NOMO-1 treated with DMSO at 0.1 percent for 48 hours (cell line): ENCODE results near the gene ENTPD2.

ENCODE experiments used
- DNase-seq: peaks from one replicate; lab custom pipeline; 2025; ENCODE audit not compliant: unreplicated experiment; lab: John Stamatoyannopoulos, UW

Gene ENTPD2

DNA sequence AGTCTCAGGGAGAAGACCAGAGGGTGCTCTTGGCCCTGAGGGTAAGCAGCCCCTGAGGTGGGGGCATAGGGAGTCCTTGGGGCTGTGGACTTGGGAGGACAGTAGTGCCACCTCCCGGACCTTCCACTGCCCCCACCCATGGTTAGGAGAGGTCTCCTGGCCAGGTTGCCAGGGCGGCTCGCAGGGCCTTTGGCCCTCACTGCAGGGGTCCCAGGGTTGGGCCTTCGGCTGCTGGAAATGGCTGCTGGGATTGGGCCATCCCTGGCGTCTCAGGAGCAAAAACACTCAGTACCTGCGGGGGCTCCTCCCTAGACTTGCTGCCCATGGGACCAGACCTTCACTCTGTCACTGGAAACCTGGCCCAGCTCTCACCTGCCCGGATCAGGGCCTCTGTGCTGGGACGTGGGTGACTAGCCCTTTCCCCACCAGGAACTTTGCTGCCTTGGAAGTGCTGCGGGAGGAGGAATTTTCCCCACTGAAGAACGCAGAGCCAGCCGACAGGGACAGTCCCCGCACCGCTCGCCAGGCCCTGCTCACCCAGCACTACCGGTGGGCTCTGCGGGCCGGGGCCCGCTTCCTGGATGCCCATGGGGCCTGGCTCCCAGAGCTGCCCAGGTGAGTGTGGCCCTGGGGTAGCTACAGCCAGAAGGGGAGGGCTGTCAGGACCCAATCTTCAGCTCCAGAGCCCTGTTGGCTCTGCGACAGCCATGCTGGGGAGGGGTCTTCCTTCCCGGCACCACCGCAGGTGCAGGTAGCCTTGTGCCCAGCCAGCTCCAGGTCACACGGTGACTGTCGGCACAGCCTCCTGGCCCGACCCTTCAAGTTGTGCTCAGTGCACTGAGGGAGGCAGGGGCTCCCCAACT, 26.6 kb upstream of the ENTPD2 start:
- no peak for DNase-seq

DNA sequence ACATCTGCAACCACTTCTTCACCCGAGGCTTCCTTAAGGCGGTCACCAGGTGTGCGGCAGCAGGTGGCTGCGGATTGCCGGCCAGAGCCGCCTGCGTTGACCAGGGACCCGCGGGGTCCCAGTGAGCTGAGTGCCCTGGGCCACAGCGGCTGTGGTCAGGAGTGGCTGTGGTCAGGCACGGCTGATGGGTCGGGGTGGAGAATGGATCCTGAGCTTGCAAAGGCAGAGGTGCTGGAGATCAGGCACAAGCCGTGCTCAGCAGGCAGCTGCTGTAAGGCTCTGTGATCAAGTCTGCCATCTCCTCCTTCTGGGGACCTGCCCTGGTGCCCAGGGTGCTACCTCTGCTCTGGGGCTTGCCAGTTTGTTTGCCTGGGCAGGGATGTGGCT, 25.5 kb upstream of the ENTPD2 start:
- DNase-seq: no peak

DNA sequence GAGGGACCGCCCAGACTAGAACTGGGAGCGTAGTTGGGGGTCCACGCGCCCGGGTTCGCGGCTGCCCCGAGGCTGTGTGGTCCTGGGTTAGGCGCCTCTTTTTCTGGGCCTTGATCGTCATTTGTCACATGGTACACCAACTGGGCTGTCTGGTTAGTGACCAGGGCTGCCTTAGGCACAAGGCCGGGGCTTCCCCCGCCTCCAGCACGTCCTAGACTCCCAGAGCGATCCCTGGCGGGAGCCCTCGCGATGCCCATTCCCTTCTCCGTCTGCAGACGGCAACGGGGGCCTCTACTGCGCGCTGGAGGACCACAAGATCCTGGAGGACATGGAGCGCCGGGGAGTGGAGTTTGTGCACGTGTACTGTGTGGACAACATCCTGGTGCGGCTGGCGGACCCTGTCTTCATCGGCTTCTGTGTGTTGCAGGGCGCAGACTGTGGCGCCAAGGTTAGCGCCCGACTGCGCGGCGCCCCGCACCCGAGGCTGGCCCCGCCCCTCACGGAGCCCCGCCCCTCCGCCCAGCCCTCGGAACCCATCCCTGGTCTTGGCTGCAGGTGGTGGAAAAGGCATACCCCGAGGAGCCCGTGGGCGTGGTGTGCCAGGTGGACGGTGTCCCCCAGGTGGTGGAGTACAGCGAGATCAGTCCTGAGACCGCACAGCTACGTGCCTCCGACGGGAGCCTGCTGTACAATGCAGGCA, 25.0 kb upstream of the ENTPD2 start:
- no peak for DNase-seq

DNA sequence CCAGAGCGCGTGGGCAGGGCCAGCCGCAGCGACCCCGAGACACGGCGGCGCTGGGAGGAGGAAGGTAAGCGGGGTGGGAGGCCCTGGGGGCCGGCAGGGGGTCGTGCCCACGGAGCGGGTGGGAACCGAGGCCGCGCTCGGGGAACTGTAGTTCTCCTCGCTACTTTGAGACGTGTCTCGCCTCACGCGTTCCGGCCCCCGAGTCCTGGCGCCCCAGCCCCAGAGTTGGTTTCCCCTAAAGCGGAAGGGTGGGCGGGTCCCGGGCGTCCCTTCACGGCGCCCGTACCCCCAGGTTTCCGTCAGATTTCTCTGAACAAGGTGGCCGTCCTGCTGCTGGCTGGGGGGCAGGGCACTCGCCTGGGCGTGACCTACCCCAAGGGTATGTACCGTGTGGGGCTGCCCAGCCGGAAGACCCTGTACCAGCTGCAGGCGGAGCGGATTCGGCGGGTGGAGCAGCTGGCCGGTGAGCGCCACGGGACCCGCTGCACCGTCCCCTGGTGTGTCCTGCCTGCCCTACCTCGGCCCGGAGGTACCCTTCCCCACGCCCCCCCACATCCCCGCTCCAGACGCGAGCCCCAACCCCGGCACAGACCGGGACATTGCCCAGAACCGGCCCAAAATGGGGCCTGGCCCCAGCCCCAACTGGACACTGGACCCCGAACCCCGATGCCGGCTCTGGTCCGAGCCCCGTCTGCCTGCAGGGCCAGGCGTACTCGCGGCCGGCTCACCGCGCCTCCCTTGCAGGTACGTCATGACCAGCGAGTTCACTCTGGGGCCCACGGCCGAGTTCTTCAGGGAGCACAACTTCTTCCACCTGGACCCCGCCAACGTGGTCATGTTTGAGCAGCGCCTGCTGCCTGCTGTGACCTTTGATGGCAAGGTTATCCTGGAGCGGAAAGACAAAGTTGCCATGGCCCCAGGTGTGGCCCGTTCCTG, 24.2 kb upstream of the ENTPD2 start:
- peak; percentile 30 for DNase-seq

DNA sequence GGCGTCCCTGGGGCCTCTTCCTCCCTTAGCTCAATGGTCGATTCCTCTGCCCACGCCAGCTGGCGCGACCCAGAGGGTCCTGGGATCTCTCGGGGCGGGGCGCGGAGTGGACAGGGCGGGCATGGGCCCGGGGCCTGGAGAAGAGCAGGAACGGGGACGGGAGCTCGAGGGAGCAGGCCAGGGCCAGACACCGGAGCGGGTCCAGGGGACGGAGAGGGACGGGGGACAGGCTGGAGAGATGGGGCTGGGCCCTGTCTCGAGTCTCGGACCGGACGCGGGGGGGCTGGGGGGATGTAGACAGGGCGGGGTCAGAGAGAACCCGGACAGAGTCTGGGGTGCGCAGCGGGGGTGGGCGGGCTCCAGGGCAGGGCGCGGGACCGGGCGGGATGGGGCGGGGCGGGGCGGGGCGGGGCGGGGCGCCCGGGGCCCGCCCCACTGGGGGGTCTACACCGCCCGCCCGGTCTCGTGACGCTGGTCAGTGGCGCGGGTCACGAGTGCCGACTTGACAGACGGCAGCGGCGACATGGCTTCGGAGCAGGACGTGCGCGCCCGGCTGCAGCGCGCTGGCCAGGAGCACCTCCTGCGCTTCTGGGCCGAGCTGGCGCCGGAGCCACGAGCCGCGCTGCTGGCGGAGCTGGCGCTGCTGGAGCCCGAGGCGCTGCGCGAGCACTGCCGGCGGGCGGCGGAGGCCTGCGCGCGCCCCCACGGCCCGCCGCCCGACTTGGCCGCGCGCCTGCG, 23.3 kb upstream of the ENTPD2 start, which contains the start of gene UAP1L1:
Gene UAP1L1, plus strand, starts transcription at position 508 of the 738 bp plus-strand sequence. Its CDS starts 16 bp downstream, at position 524.
- peak; percentile 78 for DNase-seq

DNA sequence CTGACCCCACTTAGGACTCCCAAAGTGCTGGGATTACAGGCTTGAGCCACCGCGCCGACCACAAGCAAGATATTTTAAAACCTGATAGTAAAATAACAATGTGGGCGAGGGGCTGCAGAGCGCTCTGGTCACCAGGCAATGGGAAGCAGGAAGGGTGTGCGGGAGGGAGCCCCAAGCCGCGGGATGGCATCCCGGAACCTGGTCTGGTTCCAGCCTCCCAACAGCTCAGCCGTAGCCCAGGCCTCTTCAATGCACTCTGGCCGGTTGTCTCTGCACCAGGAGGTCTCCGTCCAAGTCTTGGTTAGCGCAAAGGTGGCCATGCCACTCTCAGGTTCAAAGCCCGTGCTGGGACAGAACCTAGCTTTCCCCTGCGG, 22.8 kb upstream of the ENTPD2 start:
- no peak for DNase-seq

DNA sequence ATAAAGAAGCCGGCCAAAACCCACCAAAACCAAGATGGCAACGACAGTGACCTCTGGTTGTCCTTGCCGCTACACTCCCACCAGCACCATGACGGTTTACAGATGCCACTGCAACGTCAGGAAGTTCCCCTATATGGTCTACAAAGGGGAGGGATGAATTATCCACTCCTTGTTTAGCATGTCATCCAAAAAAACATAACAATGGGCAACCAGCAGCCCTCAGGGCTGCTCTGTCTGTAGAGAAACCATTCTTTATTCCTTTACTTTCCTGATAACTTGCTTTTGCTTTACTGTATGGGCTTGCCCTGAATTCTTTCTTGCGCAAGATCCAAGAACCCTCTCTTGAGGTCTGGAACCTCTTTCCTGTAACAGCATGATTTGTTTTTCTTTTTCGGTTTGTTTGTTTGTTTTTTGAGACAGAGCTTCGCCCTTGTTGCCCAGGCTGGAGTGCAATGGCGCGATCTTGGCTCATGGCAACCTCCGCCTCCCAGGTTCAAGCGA, 21.5 kb upstream of the ENTPD2 start:
- peak; percentile 34 for DNase-seq

DNA sequence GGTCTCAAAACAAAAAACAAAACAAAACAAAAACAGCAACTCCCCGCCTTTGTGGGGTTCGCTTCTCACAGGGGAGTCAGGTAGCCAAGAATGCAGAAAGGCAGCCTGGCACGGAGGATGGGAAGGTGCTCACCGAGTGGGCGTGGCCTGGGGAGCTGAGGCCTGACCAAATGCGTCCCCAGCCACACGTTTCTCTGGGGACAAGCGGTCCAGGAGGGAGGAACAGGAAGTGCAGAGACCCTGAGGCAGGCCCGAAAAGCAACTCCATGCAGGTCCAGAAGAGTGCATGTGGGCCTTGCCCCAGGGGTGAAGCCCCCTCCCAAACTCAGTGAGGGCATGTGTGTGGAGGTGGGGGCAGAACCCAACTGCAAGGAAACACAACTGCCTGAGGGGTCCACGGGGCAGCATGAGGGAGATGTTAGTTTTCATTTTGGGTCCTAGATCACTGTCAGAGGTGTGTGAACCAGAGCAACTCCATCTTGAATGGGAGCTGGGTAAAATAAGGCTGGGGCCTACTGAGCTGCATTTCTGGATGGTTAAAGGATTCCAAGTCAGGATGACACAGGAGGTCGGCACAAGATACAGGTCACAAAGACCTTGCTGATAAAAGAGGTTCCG, 20.9 kb upstream of the ENTPD2 start:
- DNase-seq: no peak

DNA sequence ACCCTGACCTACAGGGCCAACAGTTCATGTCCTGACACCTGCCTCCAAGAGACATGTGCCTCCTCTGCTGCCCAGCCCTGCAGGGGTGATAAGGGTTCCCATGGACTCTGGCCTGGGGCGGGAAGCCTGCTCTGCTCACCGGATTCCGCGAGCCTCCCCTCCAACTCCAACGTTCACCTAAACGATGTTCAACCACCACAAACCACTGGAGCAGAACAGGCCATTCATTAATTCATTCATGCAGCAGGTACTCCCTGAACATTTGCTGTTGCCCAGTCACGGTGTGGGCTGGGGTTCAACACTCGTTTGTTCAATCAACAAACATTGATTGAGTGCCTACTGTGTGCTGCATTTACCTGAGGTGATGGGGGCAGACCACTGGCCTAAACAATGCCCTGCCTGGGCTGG, 20.1 kb upstream of the ENTPD2 start:
- DNase-seq: no peak

DNA sequence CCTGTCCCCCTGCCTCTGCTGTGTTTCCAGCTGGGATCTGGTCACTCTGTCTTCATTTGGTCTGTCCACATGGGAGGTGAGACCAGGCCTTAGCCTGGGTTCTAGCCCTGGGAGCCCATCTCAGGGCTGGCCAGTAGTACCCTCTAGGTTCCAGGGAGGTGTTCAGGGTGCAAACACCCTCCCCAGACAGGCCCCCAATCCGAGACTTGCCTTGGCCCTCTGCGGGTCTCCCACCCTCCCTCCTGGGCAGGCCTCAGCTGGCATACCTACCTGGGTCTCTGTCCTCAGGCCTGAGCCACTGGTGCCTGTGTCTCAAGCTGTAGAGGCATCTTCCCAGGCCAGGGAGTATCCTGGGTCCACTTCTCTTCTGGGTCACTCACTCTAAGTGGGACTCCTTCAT, 17.4 kb upstream of the ENTPD2 start:
- DNase-seq: no peak

DNA sequence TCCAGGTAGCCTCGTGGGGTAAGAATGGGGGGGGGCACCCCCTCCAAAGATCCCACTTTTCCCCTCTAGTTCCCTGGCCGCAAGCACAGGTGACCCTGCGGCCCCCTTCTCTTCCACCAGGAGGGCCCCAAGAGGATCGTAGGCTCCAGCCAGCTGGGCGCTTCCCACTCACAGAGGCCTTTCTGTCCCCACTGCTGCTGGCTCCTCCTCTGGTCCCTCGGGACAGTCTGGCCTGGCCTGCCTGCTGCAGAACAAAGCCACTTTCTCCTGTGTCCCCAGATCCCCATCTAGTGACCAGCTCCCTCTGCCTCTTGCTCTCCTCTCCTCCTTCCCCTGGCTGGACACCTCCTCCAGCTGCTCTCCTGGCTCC, 17.0 kb upstream of the ENTPD2 start:
- DNase-seq: peak; percentile 54

DNA sequence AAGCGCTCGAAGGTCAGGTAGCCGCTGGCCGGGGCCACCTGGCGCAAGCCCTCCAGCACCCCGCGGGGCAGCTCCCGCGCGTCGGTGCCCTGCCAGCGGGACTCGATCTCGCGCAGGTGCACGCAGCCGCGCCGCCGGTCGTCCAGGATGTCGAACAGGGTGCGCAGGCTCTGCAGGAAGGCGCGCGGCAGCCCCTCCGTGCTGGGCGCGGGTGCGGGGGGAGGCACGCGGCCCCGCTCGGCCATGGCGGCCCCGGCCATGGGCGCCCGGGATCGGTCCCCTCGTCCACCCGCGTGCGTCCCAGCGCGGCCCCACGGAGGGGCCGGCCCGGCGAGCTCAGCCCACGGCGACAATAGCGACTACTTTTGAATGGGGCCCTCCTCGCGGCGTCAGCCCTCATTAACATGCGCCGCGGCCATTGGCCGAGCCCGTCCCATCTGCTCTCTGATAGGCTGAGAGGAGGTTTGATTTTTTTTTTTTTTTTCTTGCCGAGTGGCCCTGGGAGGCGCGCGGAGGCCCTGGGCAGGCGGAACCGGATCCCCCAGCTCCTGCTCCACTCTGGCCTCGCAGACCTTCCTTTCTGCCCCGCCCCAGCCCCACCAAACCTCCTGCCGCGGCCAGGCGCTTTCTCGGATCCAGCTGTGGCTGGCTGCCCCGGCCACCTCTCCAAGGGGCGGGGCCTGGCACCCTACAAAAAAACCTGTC, 16.5 kb upstream of the ENTPD2 start, which contains the start of gene SAPCD2:
Gene SAPCD2, minus strand, starts transcription at position 357 of the 705 bp plus-strand sequence. Its CDS starts 97 bp downstream, at position 260.
- DNase-seq: peak; percentile 99

DNA sequence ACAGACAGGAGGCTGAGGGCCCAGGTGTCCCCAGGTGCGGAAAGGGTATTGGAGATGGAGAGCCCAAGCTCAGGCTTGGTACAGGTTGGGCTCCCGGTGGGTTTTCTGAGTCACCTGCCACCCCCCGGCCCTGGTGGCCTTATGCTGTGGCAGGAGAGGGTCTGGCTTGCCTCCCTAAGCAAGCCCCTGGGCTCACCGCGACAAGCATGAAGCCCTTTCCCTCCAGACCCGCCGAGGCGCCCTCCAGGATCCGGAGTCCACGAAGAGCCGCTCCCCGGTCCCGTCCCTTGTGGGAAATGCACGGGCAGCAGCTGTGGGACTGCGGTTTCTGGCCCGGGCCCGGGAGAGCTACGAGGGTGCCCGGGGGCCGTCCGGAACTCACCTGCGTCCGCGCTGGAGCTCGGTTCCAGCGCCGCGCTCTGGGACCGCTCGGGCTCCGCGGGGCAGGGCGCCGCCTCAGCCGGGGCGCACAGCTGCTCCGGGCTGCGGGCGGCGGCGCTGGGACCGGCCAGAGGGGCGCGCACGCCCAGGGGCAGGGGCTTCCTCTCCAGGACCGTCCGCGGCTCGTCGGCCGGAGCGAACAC, 15.7 kb upstream of the ENTPD2 start:
- no peak for DNase-seq

DNA sequence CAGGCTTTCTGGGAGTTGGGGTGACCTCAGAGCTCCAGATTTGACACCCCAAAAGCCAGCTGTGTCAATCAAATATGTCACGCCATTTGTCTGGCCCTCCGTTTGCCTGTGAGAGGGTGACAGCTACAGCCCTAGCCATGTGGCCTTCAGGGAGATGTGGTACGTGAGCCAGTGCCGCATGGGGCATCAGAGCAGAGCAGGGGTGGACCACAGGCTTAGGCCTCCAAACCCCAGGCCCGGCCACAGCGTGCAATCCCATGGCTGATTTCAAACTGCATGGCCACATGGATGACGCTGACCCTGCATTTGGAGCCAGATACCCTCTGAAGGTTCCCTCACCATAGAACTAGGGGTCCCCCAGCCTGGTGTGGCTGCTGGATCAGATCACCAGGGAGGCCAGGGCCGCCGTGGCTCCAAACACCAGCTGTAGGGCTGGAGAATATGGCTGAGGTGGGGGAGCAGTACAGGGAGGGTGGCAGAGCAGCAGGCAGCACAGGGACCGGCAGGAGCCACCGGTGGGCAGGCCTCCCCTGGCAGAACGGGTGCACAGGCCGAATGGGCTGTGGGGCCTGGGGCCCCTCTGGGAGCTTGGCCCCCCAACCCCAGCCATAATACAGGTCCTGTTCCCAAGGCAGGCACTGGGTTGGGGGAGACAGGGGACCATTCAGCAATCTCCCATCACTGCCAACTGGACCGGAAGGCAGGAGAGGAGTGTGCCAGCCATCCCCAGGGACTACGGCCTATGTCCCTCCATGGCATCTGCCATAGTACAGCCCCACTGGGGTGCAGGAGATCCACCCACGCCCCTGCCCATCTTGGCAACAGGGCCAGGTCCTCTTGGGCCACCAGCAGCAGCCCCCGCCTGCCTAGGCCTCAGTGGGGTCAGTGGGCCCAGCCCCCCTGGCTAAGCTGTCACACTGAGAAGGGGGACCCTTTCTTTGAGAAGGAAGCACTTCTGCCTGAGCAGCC, 15.0 kb upstream of the ENTPD2 start:
- DNase-seq: no peak

DNA sequence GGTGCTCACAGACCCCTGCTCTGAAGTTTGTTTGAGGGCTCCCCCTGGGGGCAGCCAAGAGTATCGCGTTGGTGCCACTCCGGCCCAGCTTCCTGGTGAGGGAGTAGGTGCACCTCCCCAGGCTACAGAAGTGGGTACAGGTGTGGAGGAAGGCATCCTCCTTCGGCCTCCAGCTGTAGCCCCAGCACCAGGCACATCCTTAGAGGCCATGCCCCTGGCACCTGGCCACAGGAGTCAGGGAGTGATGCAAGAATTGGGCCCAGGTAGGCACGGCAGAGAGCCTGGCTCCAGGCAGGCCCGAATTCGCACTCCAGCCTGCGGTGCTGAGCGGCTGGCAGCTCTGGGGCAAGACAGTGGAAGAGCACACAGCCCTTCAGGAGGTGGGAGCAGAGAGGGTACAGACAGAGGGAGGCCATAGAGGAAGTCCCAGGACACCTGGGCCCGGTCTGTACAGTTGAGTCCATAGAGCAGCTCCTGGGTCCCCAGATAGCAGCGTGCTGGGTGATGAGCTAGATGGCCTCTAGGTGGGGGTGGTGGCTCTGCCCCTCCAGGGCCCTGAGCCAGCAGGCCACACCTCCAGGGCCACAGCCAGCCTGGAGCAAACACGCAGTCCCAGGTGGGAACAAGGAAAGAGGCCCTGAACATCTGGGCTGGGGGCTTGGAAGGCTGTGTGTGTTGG, 14.1 kb upstream of the ENTPD2 start:
- DNase-seq: peak; percentile 85

DNA sequence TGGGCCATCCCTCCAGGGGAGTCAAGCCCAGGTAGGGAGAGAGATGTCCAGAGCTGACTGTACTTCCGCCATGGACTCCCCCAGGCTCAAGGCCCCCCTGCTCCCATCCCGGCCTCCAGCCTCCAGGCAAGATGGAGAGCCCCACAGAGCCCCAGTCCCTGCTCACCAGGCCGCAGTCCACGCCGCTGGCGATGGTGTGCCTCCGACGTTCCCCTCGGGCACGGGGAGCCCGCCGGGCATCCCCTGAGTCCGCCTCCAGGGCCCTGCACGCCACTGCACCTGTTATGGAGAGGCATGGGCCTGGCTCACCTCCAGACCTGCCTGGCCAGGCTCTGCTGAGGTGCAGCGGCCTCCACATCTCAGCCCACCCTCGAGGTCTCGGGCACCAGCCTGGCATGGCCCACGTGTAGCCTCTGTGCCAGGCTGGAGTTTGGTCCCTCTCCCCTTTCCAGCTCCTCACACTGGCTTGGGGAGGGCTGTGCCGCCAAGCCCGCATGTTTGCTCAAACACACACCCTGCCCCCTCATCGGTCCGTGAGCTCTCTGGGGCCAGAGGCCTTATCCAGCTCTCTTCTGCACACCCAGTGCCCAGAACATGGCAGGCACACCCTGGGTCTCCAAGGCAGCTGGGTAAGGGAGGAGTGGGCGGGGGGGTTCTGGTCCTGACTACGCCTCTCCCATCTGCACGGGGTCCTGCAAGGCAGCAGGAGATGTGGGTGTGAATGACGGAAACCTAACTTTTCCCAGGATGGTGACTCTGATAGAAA, 12.4 kb upstream of the ENTPD2 start:
- DNase-seq: no peak
